HL-60/S4 treated with retinoic acid at 250 ng/mL for 4 days and 3 days (cell line): ENCODE measurements around the gene HIGD1C.

Experiments
- in situ Hi-C: fragments of 300-500 bp; cut with MboI; formaldehyde crosslinking; loops from 2 replicates; pipeline ENCODE4 v1.7.0; 2022; ENCODE audit warnings: low sequenced_read_pairs

The HIGD1C gene

GRCh38 chr12:50981319-50982239, 29.2 kb downstream of the HIGD1C start:
- in situ Hi-C loops, result no loop called here

GRCh38 chr12:50984586-50985298, 32.4 kb downstream of the HIGD1C start:
- in situ Hi-C loops, result no loop called here

- in situ Hi-C loops, result no loop called here
These were observed 33.0 kb downstream of the HIGD1C start for GRCh38 chr12:50985322-50985721.

GRCh38 chr12:50986966-50987737, 34.8 kb downstream of the HIGD1C start:
- in situ Hi-C loops, result no loop called here

GRCh38 chr12:50988051-50988450, 35.7 kb downstream of the HIGD1C start:
- in situ Hi-C loops, result no loop called here

- in situ Hi-C loops, result no loop called here
These were observed 36.5 kb downstream of the HIGD1C start for GRCh38 chr12:50988871-50989270.

GRCh38 chr12:50990147-50990727, 37.9 kb downstream of the HIGD1C start:
- in situ Hi-C loops, result no loop called here

GRCh38 chr12:50990791-50991190, 38.4 kb downstream of the HIGD1C start:
- in situ Hi-C loops, result no loop called here

GRCh38 chr12:50991291-50991690, 38.9 kb downstream of the HIGD1C start:
- in situ Hi-C loops, result no loop called here

GRCh38 chr12:50992819-50993218, 40.5 kb downstream of the HIGD1C start:
- in situ Hi-C loops, result no loop called here

- in situ Hi-C loops, result no loop called here
These were observed 46.7 kb downstream of the HIGD1C start for GRCh38 chr12:50999093-50999492.

GRCh38 chr12:51000245-51000644, 47.9 kb downstream of the HIGD1C start:
- in situ Hi-C loops, result no loop called here

- in situ Hi-C loops, result no loop called here
These were observed 49.5 kb downstream of the HIGD1C start for GRCh38 chr12:51001799-51002198.

GRCh38 chr12:51004504-51004903, 52.2 kb downstream of the HIGD1C start:
- in situ Hi-C loops, result no loop called here

- in situ Hi-C loops, result no loop called here
These were observed 52.7 kb downstream of the HIGD1C start for GRCh38 chr12:51005030-51005429.

- in situ Hi-C loops, result no loop called here
These were observed 53.3 kb downstream of the HIGD1C start for GRCh38 chr12:51005671-51006070.

GRCh38 chr12:51008329-51009055, 56.1 kb downstream of the HIGD1C start:
- in situ Hi-C loops, result no loop called here

- in situ Hi-C loops, result no loop called here
These were observed 56.7 kb downstream of the HIGD1C start for GRCh38 chr12:51009056-51009440.

GRCh38 chr12:51011955-51012354, 59.6 kb downstream of the HIGD1C start:
- in situ Hi-C loops, result no loop called here

- in situ Hi-C loops, result no loop called here
These were observed 60.4 kb downstream of the HIGD1C start for GRCh38 chr12:51012570-51013236.
